Stimulated activated CD8-positive, alpha-beta memory T cell treated with anti-CD3 and anti-CD28 coated beads, Interleukin-7, amount 100 ng/mL, for 4 hours (primary cell): ENCODE results near the gene UBL7.

Experiments used
- DNase-seq, 2 donors: peaks; one replicate each; pipeline ENCODE4 v3.0.0-alpha.2; 2020; ENCODE audit warnings: low read depth in 2 of 2

The UBL7 gene

DNA sequence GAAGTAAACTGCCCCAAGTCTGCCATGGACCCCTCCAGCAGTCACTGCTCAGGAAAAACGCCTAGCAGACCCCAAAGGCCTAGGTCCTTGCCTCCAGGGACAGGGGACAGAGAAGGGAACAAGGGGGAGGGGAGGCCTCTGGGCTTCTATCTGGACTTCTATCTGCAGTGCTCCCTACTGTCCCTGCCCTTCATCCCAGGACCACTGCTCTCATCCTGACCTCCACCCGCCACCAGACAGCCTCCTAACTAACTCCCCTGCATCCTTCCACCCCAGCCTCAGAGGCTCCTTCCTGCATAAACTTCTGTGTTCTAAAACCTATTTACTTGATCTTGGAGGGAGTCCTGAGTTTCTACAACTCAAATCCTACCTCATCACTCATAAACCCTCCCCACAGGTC is 52.6 kb downstream of the UBL7 start:
- no peak for DNase-seq

DNA sequence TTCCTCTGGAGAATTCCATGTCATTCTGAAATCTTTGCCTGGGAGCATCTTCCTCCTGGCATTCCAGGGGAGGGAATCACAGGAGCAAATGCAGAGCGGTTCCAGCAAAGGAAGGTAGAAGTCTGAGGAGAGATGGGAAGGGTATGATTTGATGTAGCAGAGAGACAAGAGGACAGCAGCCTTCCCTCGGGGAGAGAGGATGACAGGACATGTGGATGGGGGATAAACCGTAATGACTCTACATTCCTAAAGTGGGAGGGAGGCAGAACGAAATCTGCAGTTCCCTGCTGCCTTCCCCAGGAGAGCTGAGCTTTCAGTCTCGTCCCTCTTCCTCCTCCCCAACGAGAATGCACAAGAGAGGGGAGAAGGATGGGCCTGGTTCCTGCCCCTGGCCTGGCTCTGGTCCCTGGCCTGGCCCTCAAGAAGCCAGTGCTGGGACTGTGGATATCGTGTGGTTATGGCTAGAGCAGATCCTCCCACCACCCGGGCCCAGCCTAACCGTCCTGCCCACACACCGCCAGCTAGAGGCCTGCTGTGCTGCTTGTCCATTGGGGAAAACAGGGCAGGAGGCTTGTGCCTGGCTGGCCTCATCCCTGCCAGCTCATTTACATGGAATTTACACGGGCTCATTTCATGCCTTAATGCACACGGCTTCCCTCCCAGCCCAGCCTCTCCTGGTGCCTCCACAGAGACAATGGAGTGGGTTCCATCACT is 53.8 kb downstream of the UBL7 start:
- DNase-seq = no peak

DNA sequence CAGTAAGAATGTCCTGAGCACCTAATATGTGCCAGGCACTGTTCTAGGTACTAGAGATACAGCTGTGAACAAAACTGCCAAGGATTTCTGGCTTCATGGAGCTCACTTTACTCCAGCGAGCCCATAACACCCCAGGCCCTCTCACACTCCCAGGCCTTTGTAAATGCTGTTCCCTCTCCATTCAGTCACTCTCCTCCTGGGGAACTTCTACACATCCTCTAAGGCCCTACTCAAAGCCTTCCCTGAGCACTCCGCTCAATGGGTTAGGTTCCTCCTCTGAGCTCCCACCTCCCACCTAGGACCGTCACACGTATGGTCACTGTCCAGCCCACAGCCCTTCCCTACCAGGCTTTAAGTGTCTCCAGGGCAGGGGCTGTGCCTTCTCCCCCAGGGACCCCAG is 54.4 kb downstream of the UBL7 start:
- no peak for DNase-seq

DNA sequence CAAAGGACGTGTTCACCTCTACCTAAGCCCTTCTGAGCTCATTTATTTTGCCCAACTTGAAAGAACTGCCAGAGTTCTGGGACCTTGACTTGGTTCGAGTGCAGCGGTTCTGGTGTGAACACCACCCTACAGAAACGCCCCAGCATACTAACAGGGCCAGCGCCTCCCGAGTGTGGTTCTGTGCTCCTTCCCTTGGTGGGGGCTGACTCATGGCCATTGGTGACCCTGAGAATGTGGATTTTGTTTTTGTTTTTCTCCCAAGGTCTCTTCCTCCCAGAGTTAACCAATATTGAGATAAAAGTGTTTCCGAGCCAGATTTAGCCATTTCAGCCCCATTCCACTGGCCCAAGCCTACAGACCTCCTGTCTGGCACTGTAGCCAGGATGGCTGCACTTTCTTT is 55.1 kb downstream of the UBL7 start:
- DNase-seq = no peak

DNA sequence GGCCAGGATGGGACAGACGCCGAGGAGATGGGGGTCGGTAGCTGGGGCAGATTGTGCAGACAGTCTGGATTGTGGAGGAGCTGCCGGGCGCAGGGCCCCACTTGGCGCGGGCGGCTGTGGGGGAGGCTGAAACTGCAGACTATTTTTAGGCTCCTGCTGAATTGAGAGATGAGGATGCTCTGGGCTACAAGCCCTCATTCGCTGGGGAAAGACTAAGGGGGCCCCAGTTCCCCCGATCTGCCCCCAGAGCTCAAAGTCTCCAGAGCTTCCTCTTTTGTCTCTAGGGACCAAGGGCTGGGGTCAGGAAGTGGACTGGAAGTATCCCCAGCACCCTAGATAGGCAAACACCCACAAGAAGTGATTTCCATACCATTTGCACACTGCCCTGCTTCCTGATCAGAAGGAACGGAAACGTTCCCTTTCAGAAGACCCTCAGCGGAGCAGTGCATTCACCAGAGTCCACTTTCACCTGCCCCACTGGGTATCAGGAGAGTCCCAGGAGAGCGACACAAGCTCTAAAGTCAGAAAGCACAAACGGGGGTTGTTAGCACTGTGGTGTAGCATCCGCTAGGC is 56.9 kb downstream of the UBL7 start:
- DNase-seq = no peak

DNA sequence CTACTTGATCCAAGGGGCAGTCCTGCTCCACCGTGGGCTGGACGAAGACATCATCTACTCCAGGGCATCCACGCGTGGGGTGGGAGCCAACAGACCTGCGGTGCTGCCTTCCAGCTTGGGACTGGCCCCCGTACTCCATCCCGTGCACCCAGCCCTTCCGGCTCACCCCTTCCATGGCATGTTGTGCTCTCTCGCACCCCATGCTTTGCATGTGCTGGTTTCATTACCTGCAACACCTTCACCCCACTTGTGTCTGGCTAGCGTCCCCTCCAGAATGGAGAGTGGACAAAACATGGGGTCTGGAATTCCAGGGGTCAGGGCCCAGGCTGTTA is 57.4 kb downstream of the UBL7 start:
- DNase-seq = no peak

DNA sequence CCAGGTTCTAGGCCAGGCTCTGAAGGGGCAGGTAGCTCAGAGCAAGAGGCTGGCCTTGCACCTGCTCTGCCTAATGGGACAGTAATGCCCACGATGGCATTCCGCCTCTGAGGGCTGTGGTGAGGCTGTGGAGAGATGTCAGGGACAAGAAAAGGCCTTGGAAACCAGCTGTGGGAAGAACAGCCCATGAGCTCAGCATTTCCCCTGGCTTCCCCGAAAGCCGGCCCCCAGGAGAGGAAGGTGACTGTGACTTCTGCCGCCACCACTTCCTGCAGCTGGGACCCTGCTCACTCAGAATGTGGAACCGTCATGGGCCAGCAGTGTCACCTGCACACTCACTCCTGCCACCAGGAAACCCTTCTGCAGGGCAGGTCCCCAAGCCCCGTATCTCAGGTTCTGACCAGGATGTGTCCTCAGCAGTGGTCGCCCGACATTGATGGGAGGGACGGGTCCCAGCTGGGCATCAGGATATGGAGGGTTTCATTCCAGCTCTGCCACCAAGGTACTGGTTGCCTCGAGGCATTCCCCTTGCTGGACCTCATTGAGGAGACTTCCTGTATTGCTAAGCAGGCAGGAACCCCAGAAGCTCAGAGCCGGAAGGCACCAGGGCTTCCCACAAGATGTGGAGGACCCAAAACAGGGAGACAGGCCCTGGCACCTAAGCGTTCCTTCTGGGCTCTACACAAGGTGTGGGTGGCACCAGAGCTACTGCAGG is 57.9 kb downstream of the UBL7 start:
- peak; percentile 79 for DNase-seq

DNA sequence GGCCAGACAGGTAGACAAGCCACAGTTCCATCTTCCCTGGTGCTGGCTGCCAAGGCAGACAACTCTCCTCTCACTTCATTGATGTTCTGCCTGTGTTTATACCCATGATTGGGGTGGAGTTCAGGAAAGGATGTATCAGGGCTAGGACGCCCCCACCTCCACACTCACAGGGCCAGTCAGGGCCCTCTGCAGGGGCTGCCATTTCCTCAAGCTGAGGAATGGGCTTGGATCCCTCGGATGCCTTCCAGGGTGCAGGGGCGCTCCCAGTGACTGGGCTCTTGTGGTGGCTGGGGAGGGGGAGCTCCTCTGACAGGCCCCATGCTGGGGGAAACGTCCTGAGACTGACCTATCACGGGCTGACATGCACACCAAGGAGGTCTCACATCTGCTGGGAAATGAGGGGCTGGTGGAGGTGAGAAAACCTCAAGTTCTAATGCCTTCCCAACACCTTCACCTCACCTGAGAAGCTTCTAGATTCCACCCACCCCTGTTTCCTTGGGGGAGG is 58.6 kb downstream of the UBL7 start:
- DNase-seq = no peak

DNA sequence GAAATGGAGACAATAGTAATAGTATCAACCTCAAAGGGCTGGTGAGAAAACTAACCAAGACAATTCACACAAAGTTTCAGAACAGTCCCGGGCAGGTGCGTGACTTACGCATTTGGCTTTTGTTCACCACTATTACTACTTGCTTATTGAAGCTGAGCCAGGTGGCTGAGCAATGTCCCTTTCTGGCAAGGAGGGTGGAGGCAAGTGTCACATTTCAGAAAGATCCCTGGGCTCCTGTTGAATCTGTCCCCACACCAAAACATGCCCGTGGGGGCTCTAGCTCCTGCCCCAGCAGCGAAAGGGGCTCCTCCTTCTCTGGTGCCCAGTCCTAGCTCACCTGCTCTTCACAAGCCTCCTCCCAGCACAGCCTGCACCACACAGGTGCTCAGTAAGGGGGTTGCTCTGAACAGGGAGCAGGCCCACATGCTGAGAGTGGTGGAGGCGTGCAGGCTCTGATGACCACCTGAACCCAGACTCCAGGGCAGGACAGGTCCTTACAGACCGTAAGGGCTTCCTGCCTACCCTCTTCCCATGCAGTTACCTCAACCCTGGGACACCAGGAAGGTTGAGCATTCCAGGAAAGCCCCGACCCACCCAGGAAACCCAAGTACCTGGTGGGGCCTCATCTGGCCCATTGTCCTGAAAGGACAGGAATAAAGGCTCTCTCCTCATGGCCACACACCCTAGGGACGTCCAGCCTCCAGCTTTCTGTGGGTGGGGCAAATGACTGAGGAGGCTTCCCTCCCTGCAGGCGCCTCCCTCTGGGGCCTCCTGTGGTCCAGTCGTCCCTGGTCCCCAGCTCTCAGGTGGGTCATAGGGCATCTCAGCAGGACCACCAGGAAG is 59.8 kb downstream of the UBL7 start:
- DNase-seq = no peak

DNA sequence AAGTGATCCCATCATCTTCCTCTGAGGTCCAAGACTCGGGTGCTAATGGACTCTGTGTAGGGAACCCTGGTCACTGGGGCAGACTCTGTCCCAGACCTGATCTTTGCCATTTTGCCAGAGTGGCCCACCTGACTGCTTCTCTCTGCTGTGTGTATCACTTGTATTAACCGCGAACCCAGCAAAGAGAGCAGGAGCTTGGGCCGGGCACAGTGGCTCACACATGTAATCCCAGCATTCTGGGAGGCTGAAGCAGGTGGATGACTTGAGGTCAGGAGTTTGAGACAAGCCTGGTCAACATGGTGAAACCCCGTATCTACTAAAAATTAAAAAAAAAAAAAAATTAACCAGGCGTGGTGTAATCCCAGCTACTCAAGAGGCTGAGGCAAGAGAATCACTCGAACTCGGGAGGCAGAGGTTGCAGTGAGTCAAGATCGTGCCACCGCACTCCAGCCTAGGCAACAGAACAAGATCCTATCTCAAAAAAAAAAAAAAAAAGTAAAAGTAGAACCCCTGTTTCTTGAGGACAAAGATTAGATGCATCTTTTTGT is 60.6 kb downstream of the UBL7 start:
- DNase-seq = no peak

DNA sequence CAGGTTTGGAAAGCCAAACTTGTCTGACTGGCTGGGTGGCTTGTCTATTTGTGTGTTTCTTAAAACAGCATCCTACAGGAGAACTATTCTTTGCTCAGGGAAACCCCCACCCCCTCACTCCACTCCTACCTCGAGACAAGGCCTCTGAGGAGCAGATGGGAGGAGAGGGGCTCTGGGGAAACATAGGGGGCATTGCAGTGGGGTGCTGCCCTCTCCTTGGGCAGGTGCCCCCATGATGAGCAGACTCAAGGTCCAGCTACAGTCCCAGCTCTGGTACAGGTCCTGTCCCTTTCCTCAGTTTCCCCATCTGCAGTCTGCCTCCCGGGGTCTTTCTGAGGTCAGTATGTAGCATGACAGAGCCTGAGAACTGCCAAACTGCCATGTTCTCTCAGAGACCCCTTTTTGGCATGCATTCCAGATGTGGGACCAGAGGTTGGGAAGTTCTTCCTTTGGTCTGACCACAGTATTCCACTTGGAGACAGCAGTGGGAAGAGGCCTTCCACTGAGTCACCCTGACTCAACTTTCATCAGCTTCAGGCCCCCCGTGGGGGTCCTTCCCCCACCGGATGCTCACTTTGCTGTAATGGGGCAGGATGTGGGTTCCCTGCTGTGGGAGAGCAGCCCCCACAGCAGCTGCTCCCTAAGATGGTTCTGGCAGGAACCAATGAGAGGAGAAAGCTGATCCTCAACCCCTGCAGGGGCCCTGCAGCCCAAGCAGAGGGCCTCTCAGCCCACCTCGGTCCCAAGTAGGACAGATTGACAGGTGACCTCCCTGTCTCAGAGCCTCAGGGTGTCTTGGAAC is 61.2 kb downstream of the UBL7 start:
- DNase-seq = peak; percentile 61 to 67

DNA sequence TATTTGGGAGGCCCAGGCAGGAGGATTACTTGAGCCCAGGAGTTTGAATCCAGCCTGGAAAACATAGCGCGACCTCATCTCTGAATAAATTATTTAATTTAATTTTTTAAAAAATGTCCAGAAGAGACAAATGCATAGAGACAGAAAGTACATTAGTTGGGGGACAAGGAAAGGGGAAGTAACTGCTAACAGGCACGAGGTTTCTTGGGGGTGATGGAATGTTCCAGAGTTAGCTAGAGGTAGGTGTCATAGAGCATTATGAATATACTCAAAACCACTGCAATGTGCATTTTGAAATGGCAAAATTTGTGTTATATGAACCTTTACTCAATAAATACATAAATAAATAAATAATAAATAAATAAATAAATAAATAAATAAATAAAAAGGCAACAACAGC is 61.9 kb downstream of the UBL7 start:
- no peak for DNase-seq

DNA sequence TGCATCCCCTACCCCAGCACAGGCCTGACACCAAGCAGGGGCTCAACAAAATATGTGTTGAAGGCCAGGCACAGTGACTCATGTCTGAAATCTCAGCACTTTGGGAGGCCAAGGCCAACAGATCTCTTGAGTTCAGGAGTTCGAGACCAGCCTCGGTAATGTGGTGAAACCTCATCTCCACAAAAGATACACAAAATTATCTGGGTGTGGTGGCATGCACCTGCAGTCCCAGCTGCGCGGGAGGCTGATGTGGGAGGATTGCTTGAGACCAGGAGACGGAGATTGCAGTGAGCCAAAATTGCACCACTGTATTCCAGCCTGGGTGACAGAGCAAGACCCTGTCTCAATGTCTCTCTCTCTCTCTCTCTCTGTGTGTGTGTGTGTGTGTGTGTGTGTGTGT is 62.8 kb downstream of the UBL7 start:
- DNase-seq = no peak

DNA sequence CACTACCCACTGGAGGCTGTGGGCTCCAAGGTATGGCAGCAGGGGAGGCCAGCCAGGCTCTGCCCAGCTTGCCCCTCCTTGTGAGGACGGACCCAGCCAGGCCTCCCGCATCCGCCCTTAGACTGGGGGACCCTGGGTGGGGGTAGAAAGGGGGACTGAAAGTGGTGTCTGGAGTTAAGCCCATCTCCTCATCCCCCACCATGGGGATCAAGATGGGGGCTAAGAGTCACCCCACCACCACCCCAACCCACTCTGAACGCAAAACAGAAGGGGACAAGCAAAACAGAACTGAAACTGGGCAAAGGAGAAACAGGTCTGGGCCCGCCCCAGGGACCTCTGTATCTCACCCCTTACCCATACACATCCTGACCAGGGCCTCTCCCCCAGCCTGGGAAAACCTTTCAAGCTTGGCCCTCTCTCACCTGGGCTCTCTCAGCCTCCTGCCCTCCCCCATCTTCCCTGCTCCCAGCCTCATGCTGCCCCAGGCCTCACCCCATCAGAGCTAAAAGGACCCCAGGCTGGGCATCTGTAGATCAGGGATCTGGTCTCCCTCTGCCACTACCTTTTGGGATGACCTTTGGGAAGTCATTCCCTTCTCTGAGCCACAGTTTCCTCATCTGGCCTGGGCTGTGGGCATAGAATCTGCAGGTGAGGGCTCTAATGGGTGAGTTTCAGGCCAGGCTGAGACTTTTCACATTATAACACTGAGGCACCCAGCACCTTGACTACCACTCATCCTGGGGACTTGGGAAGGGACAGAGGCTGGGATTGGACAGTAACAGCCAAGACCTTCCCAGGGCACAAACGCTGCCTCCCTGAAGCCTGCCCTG is 63.5 kb downstream of the UBL7 start:
- no peak for DNase-seq

DNA sequence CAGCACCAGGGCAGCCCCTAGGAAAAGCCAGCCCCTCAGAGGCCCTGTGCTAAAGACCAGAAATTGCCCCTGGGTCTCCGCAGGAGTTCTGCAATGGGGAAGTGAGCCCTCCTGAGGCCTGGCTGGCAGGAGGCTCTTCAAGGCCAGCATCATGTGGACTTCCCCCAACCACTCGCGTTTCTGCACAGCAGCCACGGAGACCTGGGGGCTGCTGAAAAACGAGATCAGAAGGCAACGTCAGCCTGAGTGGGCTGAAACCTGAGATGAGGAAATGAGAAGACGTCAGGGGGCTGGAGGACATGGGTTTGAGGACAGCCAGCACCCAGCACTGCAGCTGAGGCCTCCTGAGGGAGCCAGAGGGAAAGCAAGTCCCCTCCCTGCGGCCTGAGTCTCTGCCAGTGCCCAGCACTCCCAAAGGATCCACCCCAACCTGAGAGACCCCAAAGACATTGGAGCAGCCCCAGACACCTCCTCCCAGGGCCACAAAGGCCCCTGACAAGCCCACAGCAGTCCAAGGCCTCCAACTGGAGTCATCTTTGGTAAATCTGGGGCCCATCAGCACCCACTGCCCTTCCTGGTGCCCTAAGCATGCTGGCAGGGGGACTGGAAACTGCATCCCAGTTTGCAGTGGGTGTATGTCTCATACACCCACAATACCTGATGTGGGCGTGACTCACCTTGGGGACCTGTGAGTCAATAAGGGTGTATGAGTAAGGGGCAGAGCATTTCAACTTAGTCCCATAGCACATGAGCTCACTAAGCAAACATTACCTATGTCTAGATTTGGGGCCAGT is 64.3 kb downstream of the UBL7 start:
- peak; percentile 73 to 77 for DNase-seq

DNA sequence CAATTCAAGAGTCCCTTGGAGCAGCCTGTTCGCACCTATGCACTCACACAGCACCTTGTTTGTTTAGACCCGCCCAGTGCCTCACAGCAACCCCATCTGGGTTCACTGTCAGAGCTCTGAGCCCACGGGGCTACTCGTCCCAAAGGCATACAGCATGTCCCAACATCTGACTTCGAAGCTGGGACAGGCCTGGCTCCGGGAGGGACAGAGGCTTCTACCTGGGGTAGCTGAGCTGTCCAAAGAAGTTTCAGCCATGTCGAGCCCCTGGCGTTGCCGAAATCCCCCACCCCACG is 64.9 kb downstream of the UBL7 start:
- no peak for DNase-seq
